Activated CD4-positive, alpha-beta T cell treated with anti-CD3 and anti-CD28 coated beads, Interleukin-2, amount 50 U/mL, for 4 hours (primary cell): ENCODE results near the gene DMRT1.
"Not testable (repeated sequence)": the region's sequence is repeated elsewhere in the genome, so short reads cannot be mapped to it uniquely, and the experiment has no call there.

Source experiments
- DNase-seq, 2 experiments: peaks; one replicate each; pipeline ENCODE4 v3.0.0-alpha.2; 2020

DMRT1 gene

DNA sequence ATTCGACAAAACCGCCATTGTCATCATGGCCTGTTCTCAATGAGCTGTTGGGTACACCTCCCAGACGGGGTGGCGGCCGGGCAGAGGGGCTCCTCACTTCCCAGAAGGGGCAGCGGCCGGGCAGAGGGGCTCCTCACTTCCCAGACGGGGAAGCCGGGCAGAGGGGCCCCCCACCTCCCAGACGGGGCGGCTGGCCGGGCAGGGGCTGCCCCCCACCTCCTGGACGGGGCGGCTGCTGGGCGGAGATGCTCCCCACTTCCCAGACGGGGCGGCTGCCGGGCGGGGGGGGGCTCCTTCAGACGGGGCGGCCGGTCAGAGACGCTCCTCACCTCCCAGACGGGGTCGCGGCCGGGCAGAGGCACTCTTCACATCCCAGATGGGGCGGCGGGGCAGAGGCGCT, 20.0 kb downstream of the DMRT1 start:
- DNase-seq: not testable (repeated sequence)

DNA sequence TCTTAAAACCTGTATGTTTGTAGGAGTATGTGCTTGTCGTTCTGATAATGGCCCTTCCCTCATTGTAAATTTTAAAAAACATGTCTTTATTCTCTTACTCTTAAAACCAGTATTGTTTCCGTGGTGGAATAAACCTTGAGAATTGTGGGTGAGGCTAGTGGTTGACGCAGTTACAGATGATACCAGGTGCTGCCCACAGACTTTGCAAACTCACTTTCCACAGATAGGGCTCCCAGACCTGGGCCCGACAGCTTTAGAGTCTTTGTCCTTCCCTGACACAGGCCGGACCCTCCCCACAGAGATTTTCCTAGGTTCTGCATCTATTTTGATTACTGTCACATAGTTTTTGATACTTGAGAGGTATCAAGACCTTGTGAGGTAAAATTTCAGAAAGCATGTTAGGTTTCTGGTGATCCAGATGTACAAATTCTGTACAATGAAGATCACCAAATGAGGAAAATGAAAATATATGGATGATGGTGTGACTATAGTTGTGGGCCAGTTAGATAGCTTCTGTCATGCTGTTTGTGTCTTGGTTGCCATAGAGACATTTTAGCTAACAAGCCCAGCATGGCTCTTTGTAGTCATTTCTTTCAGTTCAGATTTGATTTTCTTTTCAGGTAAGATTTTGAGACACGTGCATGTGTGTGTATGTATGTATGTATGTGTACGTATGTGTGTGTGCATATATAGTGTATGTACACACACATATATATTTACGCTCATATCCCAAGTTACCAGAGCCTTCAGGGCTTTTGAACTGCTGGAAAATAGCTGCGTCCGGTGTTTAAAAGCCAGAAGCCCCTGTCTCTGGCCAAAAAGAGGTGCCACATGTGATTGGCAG, 33.8 kb downstream of the DMRT1 start:
- no peak for DNase-seq

DNA sequence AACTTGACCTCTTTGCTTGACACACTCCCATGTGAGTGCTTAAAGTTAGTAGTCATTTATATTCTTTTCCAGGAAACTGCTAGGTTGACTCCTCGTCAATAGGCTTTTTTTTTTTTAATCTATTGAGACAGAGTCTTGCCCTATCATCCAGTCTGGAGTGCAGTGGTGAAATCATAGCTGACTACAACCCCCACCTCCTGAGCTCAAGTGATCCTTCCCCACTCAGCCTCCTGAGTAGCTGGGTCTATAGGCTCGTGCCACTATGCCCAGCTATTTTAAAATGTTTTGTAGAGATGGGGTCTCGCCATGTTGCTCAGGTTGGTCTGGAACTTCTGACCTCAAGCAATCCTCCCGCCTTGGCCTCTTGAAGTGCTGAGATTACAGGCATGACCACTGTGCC, 34.9 kb downstream of the DMRT1 start:
- no peak for DNase-seq

DNA sequence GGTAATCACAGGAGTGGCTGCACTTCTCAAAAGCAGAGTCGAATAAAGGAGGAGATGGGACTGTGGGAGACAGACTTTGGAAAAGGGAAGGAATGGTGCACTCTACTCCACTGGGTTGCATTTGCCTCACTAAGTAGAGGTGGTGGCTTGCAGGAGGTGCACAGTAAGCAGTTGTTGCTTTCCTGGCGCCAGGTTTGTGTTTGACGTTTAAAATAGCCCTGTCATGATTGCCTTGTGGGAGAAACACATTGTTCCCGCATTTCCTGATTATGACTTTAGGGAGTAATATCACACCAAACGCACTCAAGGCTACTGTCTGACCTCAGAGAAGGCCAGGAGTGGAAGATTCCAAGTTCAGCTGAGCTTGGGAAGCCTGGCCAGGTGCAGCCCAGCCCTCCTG, 36.7 kb downstream of the DMRT1 start:
- DNase-seq: no peak

DNA sequence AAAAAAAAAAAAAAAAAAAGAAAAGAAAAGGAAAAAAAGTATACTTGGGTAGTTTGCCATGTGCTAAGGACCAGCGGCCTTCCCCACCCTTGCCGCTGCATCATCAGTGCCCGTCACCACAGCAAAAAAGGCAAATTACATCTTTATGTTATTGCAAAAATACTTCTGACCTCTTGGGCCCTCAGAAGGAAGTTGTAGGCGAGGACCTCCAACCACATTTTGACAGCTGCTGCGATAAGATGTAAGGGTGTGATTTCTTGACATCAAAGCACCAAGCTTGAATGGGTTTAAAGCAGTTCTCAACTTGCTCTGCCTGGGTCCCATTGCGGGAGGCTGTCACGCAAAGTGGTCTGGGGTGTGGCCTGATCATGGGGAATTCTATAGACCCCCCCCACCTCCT, 39.2 kb downstream of the DMRT1 start:
- no peak for DNase-seq

DNA sequence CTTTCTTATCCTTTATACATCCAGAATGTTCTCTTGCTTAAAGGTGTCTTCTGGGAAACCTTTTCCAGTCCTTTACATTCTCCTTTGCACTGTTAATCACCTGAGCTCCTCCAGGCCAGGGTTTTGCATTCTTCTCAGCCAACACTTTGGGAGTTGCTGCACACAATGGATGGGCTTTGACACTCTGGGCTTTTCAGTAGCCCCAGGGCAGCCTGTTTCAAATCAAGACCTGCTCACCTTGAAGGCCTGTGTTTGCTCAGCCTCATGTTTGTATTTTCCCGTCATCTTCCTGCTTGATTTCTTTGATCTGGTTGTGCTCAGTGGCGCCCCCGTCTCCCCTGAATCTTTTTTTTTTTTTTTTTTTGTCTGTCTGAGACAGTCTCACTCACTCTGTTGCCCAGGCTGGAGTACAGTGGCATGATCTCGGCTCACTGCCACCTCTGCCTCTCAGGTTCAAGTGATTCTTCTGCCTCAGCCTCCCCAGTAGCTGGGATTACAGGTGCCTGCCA, 41.0 kb downstream of the DMRT1 start:
- DNase-seq: no peak

DNA sequence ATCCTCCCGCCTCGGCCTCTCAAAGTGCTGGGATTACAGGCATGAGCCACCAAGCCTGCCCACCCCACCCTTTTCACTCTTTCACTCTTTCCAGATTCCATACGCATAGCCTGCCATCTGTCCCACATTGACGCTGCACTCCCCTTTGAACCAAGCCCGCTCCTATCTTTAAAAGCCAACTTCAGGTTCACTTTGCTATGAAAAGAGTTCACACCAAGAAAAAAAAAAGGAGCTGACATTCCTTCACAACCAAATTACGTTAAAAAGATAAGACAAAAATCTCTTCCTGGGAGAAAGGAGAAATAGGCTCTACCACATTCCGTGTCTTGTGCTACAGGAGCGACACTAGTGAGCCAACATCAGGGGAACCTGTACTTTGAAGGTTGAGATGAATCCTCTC, 41.5 kb downstream of the DMRT1 start:
- no peak for DNase-seq

DNA sequence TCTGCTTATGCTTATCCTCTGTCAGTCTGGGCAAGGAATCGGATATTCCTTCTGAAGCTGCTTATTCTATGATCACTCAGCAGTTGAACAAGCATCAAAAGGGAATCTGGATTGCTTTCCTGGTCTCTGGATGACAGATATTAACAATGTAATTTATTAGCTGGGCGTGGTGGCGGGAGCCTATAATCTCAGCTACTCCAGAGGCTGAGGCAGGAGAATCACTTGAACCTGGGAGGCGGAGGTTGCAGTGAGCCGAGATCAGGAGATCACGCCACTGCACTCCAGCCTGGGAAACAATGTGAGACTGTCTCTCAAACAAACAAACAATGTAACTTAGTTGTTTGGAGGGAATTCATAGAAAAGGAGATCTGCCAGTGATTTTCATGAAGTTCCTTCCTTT, 45.4 kb downstream of the DMRT1 start:
- no peak for DNase-seq

DNA sequence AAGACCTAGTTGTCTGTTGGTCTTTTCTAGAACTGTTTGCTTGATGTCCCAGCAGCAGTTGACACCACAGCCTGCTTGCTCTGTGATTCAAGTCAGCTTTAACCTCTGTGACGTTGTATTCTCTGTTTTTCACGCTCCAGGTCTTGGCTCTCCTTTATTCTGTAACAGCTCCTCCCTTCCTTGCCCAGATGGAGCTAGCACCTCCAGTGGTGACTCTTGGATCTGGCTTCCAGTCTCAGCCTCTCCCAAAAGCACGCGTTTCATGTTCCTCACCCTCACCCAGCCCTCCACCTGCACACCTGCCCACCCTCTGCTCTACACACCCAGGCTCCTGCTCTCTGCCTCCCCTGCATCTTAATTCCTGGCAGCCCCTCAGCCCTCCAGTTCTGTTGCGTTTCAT, 50.6 kb downstream of the DMRT1 start:
- DNase-seq: no peak

DNA sequence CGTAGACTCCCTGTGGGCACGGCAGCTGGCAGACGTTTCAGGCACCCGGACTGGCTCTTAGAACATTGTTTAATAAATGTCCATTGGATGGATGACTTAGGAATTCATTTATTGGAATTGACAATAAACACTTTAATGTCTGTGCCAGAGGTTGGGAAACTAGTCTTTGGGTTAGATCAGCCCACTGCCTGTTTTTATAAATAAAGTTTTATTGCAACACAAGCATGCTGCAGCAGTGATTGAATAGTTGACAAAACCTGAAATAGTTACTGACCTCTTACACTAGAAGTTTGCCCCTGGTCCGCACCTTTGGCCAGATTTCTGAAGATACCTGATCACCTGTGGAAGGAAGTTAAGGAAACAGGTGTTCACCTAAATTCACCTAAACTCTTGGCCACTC, 51.6 kb downstream of the DMRT1 start:
- DNase-seq: no peak

DNA sequence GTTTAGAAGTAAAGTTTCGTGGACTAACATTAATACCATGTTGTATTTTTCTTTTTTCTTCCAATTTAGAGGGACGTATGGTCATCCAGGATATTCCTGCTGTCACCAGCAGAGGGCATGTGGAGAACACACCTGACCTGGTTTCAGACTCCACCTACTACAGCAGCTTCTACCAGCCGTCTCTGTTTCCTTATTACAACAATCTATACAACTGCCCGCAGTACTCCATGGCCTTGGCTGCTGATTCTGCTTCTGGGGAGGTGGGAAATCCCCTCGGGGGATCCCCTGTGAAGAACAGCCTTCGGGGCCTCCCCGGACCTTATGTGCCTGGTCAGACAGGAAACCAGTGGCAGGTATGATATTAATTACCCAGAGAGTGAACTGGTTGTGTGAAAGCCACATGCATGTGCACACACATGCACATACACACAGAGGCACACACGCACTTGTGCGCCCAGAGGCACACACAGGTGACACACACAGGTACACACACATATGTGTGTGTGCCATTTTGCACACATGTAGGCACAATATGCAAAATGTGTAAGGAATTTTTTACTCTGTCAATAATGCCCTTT, 52.4 kb downstream of the DMRT1 start:
- DNase-seq: peak; percentile 27 to 31

DNA sequence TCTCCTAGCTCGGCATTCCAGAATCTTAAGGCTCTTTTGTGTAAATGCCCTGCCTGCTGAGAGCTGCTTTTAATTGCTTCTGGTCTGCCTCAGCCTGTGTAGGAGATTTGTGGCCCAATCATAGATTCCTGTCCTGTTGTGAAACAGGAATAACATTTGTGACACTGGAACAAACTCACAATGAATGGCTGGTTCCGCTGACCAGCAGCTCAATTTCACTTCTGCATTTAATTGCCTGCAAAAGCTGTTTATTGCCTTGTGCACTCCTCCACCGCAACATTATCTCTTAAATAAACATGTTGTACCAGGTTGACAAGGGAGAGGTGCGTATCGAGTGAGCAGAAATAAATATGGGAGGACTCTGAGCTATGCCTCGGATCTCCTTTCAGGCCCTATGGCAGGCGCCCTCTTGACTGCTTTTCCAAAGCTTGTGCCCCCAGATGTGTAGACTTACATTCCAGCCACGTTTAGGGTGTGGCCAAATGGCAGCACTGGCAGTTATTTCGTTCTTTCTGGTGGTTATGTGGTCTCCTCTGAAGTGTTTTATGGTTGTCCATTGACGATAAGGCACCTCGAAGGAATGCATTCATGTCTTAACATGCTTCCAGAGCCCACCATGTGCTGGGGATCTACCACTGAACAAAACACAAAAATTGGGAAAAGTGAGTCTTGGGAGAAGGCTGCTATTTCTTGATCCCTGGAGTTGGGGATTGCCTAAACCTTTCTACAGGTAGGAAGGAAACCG, 58.1 kb downstream of the DMRT1 start:
- no peak for DNase-seq

DNA sequence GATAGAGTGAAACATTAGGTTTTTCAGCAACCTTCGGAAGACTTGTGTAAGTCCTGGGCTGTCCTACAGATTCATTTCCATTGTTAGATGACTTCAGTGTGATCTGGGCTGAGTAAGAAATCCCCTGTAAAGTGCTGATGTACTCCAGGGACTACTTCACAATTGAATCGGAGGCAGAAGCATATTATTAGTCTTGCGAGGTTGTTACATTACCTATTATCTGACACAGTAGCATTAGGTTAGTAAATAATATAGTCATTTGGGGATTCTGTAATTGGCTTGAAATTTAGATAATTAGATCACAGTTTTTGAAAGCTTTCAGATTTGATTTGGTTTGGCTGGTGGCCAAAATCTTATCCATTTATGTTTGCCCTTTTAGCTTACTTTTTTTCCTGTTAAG, 62.4 kb downstream of the DMRT1 start:
- DNase-seq: no peak

DNA sequence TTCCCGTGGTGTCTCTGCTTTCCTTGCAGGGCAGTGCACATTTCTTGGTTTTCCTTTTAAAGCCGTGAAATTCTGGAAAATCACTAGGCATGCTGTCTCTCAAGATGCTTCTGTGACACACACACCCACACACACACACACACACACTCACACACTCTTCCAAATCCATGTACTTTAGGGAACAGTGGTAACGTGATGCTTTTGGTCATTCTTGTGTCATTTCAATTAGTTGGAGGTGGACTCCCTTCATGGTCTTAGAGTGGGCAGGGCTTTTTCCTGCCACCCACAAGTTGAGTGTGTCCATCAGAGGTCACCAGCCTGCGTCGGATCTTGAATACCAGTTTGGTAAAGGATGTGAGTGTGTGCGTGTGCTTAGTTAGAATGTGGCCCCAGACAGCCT, 64.4 kb downstream of the DMRT1 start:
- no peak for DNase-seq

DNA sequence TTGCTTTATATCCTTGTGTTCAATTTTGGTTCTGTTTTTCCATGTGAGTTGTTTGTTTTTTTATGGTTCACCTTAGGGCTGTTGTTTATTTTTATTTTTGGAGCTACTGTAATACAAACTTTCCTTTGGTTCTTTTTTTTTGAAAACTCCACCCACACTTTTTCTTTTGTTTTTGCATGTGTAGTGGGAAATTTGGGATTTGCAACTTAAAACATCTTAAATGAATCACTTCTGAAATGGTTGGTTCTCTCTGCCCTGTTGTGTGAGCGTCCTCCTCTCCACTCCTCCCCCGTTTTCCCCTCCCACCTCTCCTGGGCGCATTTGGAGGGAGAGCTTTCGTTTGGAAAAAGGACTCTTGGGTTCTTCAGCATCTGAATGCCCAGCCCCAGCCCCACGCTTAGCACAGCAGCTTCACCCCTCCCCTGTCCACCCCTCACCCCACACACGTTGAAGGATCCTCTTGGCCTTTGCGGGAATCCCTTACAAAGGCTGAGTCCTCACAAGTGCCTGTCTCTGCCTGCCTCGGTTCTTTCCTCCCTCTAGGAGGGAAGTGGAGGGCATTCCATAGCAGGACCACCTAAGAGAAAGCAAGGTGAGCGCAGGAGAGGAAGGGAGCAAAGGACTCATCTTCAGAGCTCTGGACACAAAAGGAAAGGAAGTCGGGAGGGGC, 67.2 kb downstream of the DMRT1 start:
- DNase-seq: no peak

DNA sequence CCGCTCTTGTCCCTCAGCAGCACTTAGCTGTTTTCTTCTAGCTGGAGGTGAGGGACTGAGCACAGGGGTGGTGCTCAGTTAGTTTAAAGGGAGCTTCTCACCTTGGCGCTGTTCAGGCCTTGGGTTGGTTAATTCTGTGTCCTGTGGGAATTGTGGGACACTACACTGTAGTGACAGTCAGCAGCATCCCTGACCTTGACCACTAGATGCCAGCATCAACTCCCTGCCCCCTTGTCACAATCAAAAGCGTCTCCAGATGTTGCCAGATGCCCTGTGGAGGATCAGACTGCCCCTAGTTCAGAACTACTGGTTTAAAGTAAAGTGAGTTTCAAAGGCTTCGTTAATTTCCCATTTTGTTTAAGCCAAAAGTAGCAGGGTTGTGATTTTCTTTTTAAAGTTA, 69.5 kb downstream of the DMRT1 start:
- DNase-seq: no peak

DNA sequence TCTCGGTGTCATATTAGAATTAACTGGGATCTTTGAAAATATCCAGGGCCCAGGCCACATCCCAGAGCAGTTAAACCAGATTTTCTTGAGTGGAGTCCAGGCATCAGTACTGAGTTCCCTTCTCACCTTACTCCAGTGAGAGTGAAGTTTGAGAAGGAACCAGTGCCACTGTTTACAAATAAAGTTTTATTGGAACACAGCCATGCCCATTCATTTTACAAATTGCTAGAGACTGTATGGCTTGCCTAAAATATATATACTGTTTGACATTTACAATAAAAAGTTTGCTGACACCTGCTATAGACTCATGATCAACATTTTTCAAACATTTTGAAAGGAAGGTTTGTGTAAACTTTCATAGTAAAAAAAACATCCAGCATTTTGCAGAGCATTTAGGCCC, 71.3 kb downstream of the DMRT1 start:
- DNase-seq: no peak

DNA sequence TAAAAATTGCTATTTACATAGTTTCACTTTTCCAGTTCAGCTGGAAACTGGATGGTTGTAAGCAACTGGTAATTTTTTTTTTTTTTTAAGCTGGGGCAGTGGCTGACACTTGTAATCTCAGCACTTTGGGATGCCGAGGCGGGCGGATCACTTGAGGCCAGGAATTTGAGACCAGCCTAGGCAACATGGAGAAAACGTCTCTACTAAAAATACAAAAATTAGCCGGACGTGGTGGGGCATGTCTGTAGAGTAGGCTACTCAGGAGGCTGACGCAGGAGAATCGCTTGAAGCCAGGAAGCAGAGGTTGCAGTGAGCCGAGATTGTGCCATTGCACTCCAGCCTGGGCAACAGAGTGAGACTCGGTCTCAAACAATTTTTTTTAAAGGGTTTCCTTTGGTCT, 72.0 kb downstream of the DMRT1 start:
- not testable (repeated sequence) for DNase-seq

DNA sequence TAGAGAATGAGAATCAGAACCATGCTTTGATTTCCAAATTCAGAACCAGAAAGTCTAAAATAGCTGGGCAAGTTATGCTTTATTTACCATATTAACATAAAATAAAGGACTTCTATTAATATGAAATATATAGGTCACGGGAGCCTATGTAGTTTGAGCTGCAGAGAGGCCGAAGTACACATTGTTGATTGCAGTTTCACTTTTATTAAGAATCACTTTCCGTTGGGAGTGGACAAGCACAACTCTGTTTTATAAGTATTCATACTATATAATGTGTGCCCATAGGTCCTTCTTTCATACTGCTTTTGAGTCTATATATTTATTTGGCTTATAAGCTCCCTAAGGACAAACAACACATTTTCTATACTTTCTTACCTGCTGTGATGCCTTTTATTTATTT, 76.2 kb downstream of the DMRT1 start:
- no peak for DNase-seq

DNA sequence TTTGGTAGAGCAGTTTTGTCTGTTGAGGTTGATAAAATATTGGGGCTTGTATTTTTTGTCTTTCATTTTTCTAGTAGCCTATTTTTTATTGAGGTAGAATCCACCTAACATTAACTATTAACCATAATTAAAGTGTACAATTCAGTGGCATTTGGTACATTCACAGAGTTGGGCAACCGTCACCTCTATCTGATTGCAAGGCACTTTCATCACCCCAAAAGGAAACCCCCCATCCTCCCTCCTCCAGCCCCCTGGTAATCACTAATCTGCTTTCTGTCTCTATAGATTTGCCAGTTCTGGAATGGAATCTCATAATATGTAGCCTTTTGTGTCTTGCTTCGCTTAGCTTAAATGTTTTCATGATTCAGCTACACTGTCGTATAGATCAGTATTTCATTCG, 79.4 kb downstream of the DMRT1 start:
- DNase-seq: no peak

DNA sequence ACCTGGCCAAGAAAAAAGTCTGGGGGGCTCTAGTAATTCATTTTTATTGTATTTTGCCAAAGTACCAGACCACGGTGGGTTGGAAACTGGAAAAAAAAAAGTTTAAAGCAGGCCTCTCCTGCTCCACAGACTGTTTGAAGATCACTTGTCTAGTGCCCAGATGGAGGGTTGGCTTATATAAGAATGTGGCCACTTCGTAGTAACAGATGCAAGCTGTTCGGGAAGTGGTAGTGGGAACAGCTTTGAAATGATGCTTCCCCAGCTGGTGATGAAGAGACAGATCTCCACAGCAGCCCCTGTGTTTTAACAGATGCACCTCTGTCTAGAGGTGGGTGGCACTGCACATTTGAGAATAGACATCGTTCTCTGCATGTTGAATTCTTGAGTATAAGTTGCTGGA, 80.7 kb downstream of the DMRT1 start:
- no peak for DNase-seq

DNA sequence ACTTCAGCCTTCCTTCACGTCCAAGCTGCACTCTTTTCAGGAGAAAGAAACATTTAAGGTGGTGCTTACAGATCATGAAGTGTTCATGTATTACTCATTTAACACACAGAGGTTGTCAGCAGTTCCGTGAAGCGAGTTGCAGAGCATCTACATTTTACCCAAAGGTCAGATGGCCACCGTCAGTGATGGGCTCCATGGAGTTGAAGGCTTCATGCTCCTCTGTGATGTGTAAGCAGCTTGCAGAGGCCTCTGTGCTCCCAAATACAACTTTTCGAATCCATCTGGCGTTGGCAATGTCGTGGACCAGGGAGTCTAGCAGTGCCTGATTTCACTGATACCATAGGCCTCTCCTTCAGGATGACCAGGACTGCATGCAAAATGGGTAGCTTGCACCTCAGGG, 81.2 kb downstream of the DMRT1 start:
- no peak for DNase-seq

DNA sequence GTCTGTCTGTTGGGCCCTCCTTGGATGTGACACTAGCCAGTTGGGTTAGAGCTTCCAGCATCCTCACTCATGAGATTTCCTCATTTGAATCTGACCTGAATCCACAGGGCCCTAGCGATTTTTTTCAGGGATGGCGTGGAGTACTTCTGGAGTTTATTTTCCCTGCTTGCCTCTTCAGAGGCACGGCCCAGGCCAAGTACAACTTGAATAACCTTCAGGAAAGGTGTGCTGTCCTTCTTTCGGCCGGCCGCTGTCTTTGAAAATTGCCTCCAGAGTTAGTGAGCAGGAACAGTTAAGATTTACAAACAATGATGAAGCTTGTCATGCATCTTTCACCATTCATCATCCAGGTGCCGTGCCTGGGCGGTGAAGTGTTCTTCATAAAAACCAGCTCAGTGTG, 85.5 kb downstream of the DMRT1 start:
- no peak for DNase-seq
